ENCODE results near the gene URM1.

- TF ChIP-seq CTCF (conservative IDR thresholded peaks at IDR 0.05; ENCODE audit: low read depth, low read length) (no peak), EZH2 (IDR thresholded peaks at IDR 0.05; ENCODE audit: borderline replicate concordance, low read depth, low read length, poor library complexity, severe bottlenecking) (no peak)
These were observed 30.3 kb upstream of the URM1 start for GRCh38 chr9:128340691-128341434.

All from A673 (cell line).